GM12801 (cell line): Measurements from ENCODE around the gene DDIT3.

ENCODE experiments used
- CTCF ChIP-seq: IDR thresholded peaks from one replicate; pipeline ENCODE4 v1.5.1; 2011; ENCODE audit warnings: control low read depth; ENCODE audit not compliant: insufficient read length; ENCODE audit errors: extremely low read depth

DDIT3 gene

GRCh38 chr12:57520053-57520818 lies at the start of gene DDIT3:
Gene DDIT3, minus strand, starts transcription at chr12:57520514. Its CDS starts 3,108 bp downstream, at chr12:57517406.
- no peak for TF ChIP-seq CTCF

GRCh38 chr12:57569858-57570257 lies 49.5 kb upstream of the DDIT3 start:
- no peak for TF ChIP-seq CTCF

GRCh38 chr12:57568838-57569237 lies 48.5 kb upstream of the DDIT3 start:
- TF ChIP-seq CTCF, result no peak

GRCh38 chr12:57564178-57564740 lies 43.9 kb upstream of the DDIT3 start:
- TF ChIP-seq CTCF, result no peak

GRCh38 chr12:57563358-57563757 lies 43.0 kb upstream of the DDIT3 start:
- TF ChIP-seq CTCF, result no peak

- no peak for TF ChIP-seq CTCF
Observed at GRCh38 chr12:57560516-57560915, 40.2 kb upstream of the DDIT3 start.

- no peak for TF ChIP-seq CTCF
Observed at GRCh38 chr12:57558864-57559263, 38.5 kb upstream of the DDIT3 start.
